H7 (cell line): ENCODE measurements around the gene IL11. TPM values are rescaled to one million over a fixed set of nuclear protein-coding genes. Genes with fewer than 3 reads are reported as not detected.
"Not testable (repeated sequence)": the region's sequence is repeated elsewhere in the genome, so short reads cannot be mapped to it uniquely, and the experiment has no call there.

Experiments used
- DNase-seq: peaks from one replicate; pipeline ENCODE4 v3.0.0; 2012
- H3K27me3 ChIP-seq: 2 replicates; pipeline ENCODE4 v1.6.0; 2011; ENCODE audit warnings: mild to moderate bottlenecking, low read length; ENCODE audit not compliant: control insufficient read depth, insufficient read depth
- H3K36me3 ChIP-seq: replicated peaks from 2 replicates; pipeline ENCODE4 v1.5.1; 2011; ENCODE audit warnings: low read length; ENCODE audit not compliant: control insufficient read depth, insufficient read depth
- H3K4me3 ChIP-seq: 2 replicates; pipeline ENCODE4 v1.5.1; 2011; ENCODE audit warnings: low read depth, mild to moderate bottlenecking, control low read depth, low read length, moderate library complexity; ENCODE audit not compliant: insufficient read depth
- total RNA-seq: library from RNA; depleted of rRNA; stranded (reverse); fragments of >200 nt; shearing (Covaris generic); gene quantifications from 2 replicates; pipeline ENCODE4 v1.2.3, GENCODE V29; 2014; rRNA removed

Gene IL11
- total RNA-seq: 0.59 and 1.2 TPM in 2 replicates

GRCh38 chr19:55370305-55370988, at the start of gene IL11:
Gene IL11, minus strand, starts transcription at chr19:55370463. Its CDS starts 153 bp downstream, at chr19:55370310.
- peak within 1 kb of the TSS; percentile 59 for H3K4me3 ChIP-seq

GRCh38 chr19:55419624-55420236, 49.5 kb upstream of the IL11 start:
- no peaks in the 10 kb centered on the region for H3K36me3 ChIP-seq
- H3K4me3 ChIP-seq: no peak overlapping the region
- H3K27me3 ChIP-seq: peaks cover 4% of the 10 kb centered on the region; the same call in 1 of the 2 replicates
- DNase-seq: peak; percentile 43

More at GRCh38 chr19:55370305-55370988, at the start of gene IL11:
- H3K36me3 ChIP-seq: no peaks in the 10 kb centered on the region
- peaks cover 36% of the 10 kb centered on the region for H3K27me3 ChIP-seq
- no peak for DNase-seq

- Histone ChIP-seq H3K36me3 (no peaks in the 10 kb centered on the region), H3K4me3 (no peak overlapping the region), H3K27me3 (peaks cover 4% of the 10 kb centered on the region; the same call in 1 of the 2 replicates)
- no peak for DNase-seq
Observed at GRCh38 chr19:55419103-55419502, 48.8 kb upstream of the IL11 start.

GRCh38 chr19:55418185-55418584, 47.9 kb upstream of the IL11 start:
- Histone ChIP-seq H3K4me3 (no peak overlapping the region), H3K36me3 (no peaks in the 10 kb centered on the region), H3K27me3 (peaks cover 4% of the 10 kb centered on the region; the same call in 1 of the 2 replicates)
- peak; percentile 91 for DNase-seq

GRCh38 chr19:55410168-55410567, 39.9 kb upstream of the IL11 start:
- Histone ChIP-seq H3K27me3 (peaks cover 2% of the 10 kb centered on the region; the same call in 1 of the 2 replicates), H3K4me3 (no peak overlapping the region), H3K36me3 (peaks cover 16% of the 10 kb centered on the region)
- no peak for DNase-seq

- H3K4me3 ChIP-seq, H3K27me3 ChIP-seq, DNase-seq: not testable (repeated sequence)
- peaks cover 21% of the 10 kb centered on the region for H3K36me3 ChIP-seq
Observed at GRCh38 chr19:55409179-55409578, 38.9 kb upstream of the IL11 start.

GRCh38 chr19:55408533-55408872, 38.2 kb upstream of the IL11 start:
- no peak for DNase-seq
- Histone ChIP-seq H3K36me3 (peaks cover 25% of the 10 kb centered on the region), H3K4me3 (peak overlapping the region; percentile 10), H3K27me3 (peaks cover 2% of the 10 kb centered on the region; the same call in 1 of the 2 replicates)

GRCh38 chr19:55407800-55408532, 37.7 kb upstream of the IL11 start:
- DNase-seq: peak; percentile 99
- peak overlapping the region; percentile 96 for H3K4me3 ChIP-seq
- peaks cover 2% of the 10 kb centered on the region; the same call in 1 of the 2 replicates for H3K27me3 ChIP-seq
- peaks cover 30% of the 10 kb centered on the region for H3K36me3 ChIP-seq

- DNase-seq, H3K27me3 ChIP-seq: not testable (repeated sequence)
- Histone ChIP-seq H3K4me3 (peak within 1 kb of the TSS; percentile 96), H3K36me3 (peaks cover 34% of the 10 kb centered on the region)
Observed at GRCh38 chr19:55407550-55407799, 37.2 kb upstream of the IL11 start, which contains the start of gene UBE2S. Gene UBE2S, minus strand, starts transcription at chr19:55407788. Its CDS starts 199 bp downstream, at chr19:55407589.

GRCh38 chr19:55406826-55407549, 36.7 kb upstream of the IL11 start:
- Histone ChIP-seq H3K4me3 (peak overlapping the region; percentile 96), H3K36me3 (peaks cover 39% of the 10 kb centered on the region), H3K27me3 (peaks cover 2% of the 10 kb centered on the region; the same call in 1 of the 2 replicates)
- DNase-seq: peak; percentile 80

GRCh38 chr19:55406091-55406825, 36.0 kb upstream of the IL11 start:
- H3K27me3 ChIP-seq: no peaks in the 10 kb centered on the region
- peak overlapping the region; percentile 96 for H3K4me3 ChIP-seq
- peaks cover 43% of the 10 kb centered on the region for H3K36me3 ChIP-seq
- no peak for DNase-seq

GRCh38 chr19:55405638-55406037, 35.4 kb upstream of the IL11 start:
- Histone ChIP-seq H3K27me3 (no peaks in the 10 kb centered on the region), H3K36me3 (peaks cover 47% of the 10 kb centered on the region), H3K4me3 (0 out of 2 replicates have a peak overlapping the region, but pooled peaks have one; percentile 96)
- DNase-seq: no peak

GRCh38 chr19:55402509-55402908, 32.2 kb upstream of the IL11 start:
- no peak for DNase-seq
- Histone ChIP-seq H3K4me3 (no peak overlapping the region), H3K27me3 (no peaks in the 10 kb centered on the region), H3K36me3 (peaks cover 48% of the 10 kb centered on the region)

GRCh38 chr19:55401390-55401789, 31.1 kb upstream of the IL11 start:
- not testable (repeated sequence) for DNase-seq, H3K27me3 ChIP-seq, H3K4me3 ChIP-seq
- H3K36me3 ChIP-seq: peaks cover 44% of the 10 kb centered on the region
